Heart right ventricle (tissue), 16 donors: Measurements from ENCODE around the gene SAMD11. TPM values are rescaled to one million over a fixed set of nuclear protein-coding genes. Genes with fewer than 3 reads are reported as not detected.

Experiments used
- ATAC-seq, 8 donors: fragments of 200-7000 bp; cut with Tn5 transposase; one replicate each; pipeline ENCODE4 v1.9.1; 2020; ENCODE audit warnings: mild to moderate bottlenecking in 8 of 8, moderate library complexity in 8 of 8, moderate number of reproducible peaks in 1 of 8
- DNase-seq, 2 donors: peaks; one replicate each; pipeline ENCODE4 v3.0.0-alpha.2; 2020
- H3K27ac ChIP-seq, 10 donors: fragments of 200-600 bp; sonication (generic) in 2 of 10; one replicate each; pipeline versions ENCODE4 v1.5.0 to v1.8.0; 2020 to 2022; ENCODE audit warnings: mild to moderate bottlenecking in 3 of 10
- H3K27me3 ChIP-seq, 7 donors: fragments of 200-600 bp; one replicate each; pipeline ENCODE4 v1.8.0; 2021 to 2022; ENCODE audit warnings: mild to moderate bottlenecking in 2 of 7
- H3K36me3 ChIP-seq, 9 donors: fragments of 200-600 bp; sonication (generic) in 1 of 9; one replicate each; pipeline versions ENCODE4 v1.5.0 to v1.8.0; 2020 to 2022; ENCODE audit warnings: mild to moderate bottlenecking in 2 of 9
- H3K4me1 ChIP-seq, 9 donors: fragments of 200-600 bp; sonication (generic) in 1 of 9; one replicate each; pipeline versions ENCODE4 v1.5.0 to v1.8.0; 2020 to 2022; ENCODE audit warnings: mild to moderate bottlenecking in 4 of 9
- H3K4me3 ChIP-seq, 10 donors: fragments of 200-600 bp; sonication (generic) in 2 of 10; one replicate each; pipeline versions ENCODE4 v1.5.0 to v1.8.0; 2020 to 2022; ENCODE audit warnings: mild to moderate bottlenecking in 7 of 10, moderate library complexity in 2 of 10
- H3K9me3 ChIP-seq, 11 donors: fragments of 200-600 bp in 10 of 11; sonication (generic) in 2 of 11; one replicate each; pipeline versions ENCODE4 v1.5.0 to v1.8.0; 2013 to 2022; ENCODE audit warnings: mild to moderate bottlenecking in 2 of 11, control low read depth in 1 of 11, moderate library complexity in 1 of 11
- WGBS, 2 donors: extraction: QIAGEN DNeasy Blood & Tissue Kit; methylation state at CpG; one replicate each; pipeline ENCODE4 v1.1.7; 2013; ENCODE audit warnings: inconsistent platforms in 1 of 2; 5-methylcytosine and 5-hydroxymethylcytosine counted together
- intact Hi-C, 10 donors: fragments of 100-400 bp; cut with DNase I; formaldehyde crosslinking; loops; one replicate each; pipeline versions ENCODE4 v1.11.1 to v1.14.2; 2022
- polyA plus RNA-seq, 2 donors: library from polyadenylated mRNA; stranded (reverse); fragments of 200-250 nt; gene quantifications; one replicate each; pipeline ENCODE4 v1.2.3, GENCODE V29; 2013
- total RNA-seq, 10 donors: library from RNA; stranded (reverse); fragmentation: NEBNext Ultra II Directional in 3 of 10; extraction: Animal tissue kit (Norgen Biotek cat#: 25700) in 3 of 10; gene quantifications; one replicate each; pipeline versions ENCODE4 v1.2.1 to v1.2.4, GENCODE V29; 2021 to 2023
- TF ChIP-seq, protein P1 (sequence below), 9 donors: fragments of 200-600 bp; sonication (generic) in 2 of 9; IDR thresholded peaks; one replicate each; pipeline versions ENCODE4 v1.5.0 to v1.8.0; 2021 to 2022; ENCODE audit warnings: antibody characterized with exemption in 9 of 9, mild to moderate bottlenecking in 5 of 9, moderate library complexity in 1 of 9
- donor health status: Arrhythmogenic right ventricular cardiomyopathy.
- donor health status: ischemic (EF 13 %, LVEDD 7.1; RV severe dilation, severe dysfunction).
- donor health status: healthy with polysubstance abuse.
- donor health status: DM: no; HTN: yes; CAD: no.
- donor health status: DM: no; HTN: no; CAD: no.
- donor health status: ischemic (EF 25% LVEDD 6.9; RV normal size, moderate dysfunction).
- donor health status: ischemic (EF 25% LVEDD 5.7; RV mildly dilated, moderate dysfunction).
- donor health status: healthy.
- donor health status: DM: yes; HTN: yes; CAD: no.
- donor health status: Ischemic cardiomyopathy.
- donor health status: ischemic (EF 35%, LVEDD 5.7; RV mildly dilated, moderate dysfunction).
- donor health status: nonischemic (EF 11% LVEDD 7.7; RV severe dilation, severe dysfunction).
- donor health status: DM: yes; HTN: yes; CAD: no.
- donor health status: PGD.
- donor health status: ischemic (EF 29% LVEDD 5.4; RV normal size, mild dysfunction).
- donor health status: nonischemic (EF 23%, LVEDD 6.1; RV moderate dilation, normal function).

The SAMD11 gene
- total and polyA plus RNA-seq, 12 donors, result 0.87 to 2.4 (median 1.3) TPM

DNA sequence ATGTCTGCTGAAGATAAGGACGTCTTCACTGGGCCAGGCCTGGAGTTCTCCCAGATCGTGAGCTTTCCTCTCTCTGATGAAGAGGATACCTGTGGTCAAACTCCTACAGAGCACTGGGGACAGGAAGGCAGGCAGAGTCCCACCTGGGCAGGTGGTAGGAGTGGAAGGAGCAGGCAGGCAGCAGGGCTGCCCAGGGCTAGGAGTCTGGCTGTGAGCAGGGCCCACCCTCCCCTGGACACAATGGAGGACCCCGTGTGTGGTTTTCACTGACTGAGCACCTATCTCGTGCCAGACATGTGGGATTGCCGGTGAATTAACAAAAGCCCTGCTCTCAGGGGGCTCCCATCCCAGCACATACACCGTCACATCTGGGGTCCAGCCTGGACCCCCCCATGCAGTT, 4.9 kb upstream of the SAMD11 start:
- no peak for ATAC-seq

DNA sequence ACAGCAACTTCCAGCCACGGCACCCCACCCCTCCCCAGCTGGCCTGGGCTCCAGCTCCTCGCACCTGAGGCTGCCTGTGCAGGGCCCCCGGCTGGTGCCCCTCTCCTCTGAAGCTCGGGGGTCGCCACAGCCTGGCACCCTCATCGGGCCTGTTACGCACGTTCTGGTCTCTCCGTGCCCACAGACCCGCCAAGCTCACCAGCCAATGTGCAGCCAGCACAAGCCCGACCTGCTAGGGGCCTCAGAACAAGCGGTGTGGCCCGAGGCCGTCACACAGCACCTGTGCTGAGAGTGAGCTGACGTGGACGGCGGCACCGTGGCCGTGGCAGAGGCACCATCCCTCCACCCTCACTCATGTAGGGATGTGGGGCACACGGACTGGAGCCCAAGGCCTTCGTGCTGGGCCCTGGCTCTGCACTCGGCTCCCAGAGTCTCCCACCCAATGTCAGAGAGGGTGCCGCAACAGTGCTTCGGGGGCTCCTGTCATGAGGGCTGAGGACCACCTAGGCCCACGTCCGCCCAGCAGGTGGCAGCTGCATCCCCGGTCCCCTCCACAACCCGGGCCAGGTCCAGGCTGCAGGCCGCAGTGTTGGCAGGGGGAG, 4.4 kb upstream of the SAMD11 start:
- intact Hi-C loops, result no loop called here
- peak in 1 of 8 donors; percentile 6 for ATAC-seq
- Histone ChIP-seq H3K4me1 (peaks cover 15 to 34% (median 22%) of the 10 kb centered on the region in 9 donors), H3K27ac (no peak overlapping the region), H3K4me3 (no peak overlapping the region), H3K9me3 (no peaks in the 10 kb centered on the region), H3K36me3 (peaks cover 0 to 1% (median 0%) of the 10 kb centered on the region in 9 donors), H3K27me3 (peaks cover 9 to 92% (median 83%) of the 10 kb centered on the region in 7 donors)
- TF ChIP-seq, protein P1, sequence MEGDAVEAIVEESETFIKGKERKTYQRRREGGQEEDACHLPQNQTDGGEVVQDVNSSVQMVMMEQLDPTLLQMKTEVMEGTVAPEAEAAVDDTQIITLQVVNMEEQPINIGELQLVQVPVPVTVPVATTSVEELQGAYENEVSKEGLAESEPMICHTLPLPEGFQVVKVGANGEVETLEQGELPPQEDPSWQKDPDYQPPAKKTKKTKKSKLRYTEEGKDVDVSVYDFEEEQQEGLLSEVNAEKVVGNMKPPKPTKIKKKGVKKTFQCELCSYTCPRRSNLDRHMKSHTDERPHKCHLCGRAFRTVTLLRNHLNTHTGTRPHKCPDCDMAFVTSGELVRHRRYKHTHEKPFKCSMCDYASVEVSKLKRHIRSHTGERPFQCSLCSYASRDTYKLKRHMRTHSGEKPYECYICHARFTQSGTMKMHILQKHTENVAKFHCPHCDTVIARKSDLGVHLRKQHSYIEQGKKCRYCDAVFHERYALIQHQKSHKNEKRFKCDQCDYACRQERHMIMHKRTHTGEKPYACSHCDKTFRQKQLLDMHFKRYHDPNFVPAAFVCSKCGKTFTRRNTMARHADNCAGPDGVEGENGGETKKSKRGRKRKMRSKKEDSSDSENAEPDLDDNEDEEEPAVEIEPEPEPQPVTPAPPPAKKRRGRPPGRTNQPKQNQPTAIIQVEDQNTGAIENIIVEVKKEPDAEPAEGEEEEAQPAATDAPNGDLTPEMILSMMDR (IDR thresholded peaks at IDR 0.05), result peak in 1 of 9 donors; percentile 7
- WGBS, 2 donors, result 75 to 81% methylated on average over 29 of the region's 29 CpGs
- no peak for DNase-seq

More for the DNA sequence above, 4.9 kb upstream of the SAMD11 start:
- intact Hi-C loops, result no loop called here
- 60 to 63% methylated on average over 6 of the region's 6 CpGs for WGBS, 2 donors
- peaks cover 0 to 7% (median 0%) of the 10 kb centered on the region in 9 donors for H3K36me3 ChIP-seq
- DNase-seq, result no peak
- no peak overlapping the region for H3K4me3 ChIP-seq
- no peaks in the 10 kb centered on the region for H3K9me3 ChIP-seq
- H3K4me1 ChIP-seq, result peaks cover 15 to 34% (median 22%) of the 10 kb centered on the region in 9 donors
- H3K27me3 ChIP-seq, result peaks cover 9 to 92% (median 88%) of the 10 kb centered on the region in 7 donors
- H3K27ac ChIP-seq, result no peak overlapping the region
- TF ChIP-seq, protein P1 (IDR thresholded peaks at IDR 0.05), result no peak

DNA sequence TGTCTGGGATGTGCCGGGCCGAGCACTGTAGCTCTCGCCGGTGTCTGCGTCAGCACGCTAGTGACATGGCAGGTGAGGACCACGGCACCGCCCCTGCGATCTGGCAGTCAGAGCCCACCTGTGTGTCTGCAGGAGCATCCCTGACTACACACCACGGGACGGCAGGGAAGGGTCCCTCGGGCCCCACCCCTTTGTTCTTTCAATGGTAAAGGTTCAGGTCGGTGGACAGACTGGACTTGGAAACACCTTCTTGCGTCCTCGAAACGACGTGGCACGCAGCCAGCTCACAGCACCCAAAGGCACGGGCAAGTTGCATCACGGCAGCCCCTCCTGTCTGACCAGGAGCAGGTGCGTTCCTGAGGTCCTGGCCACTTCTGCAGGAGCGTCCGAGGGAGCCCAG, 3.7 kb upstream of the SAMD11 start:
- H3K4me1 ChIP-seq, result peaks cover 15 to 39% (median 28%) of the 10 kb centered on the region in 9 donors
- no peaks in the 10 kb centered on the region for H3K9me3 ChIP-seq
- H3K4me3 ChIP-seq, result no peak overlapping the region
- H3K36me3 ChIP-seq, result no peaks in the 10 kb centered on the region
- TF ChIP-seq, protein P1 (IDR thresholded peaks at IDR 0.05), result no peak
- no peak overlapping the region for H3K27ac ChIP-seq
- DNase-seq (no peak), ATAC-seq (no peak)
- 52 to 69% methylated on average over 23 of the region's 23 CpGs for WGBS, 2 donors
- intact Hi-C loops, result loop anchor here in 1 of 10 donors (2.0 kb wide), 1 partner anchor 21 kb away; no protein-coding TSS in a partner anchor
- peaks cover 12 to 97% (median 88%) of the 10 kb centered on the region in 7 donors for H3K27me3 ChIP-seq

DNA sequence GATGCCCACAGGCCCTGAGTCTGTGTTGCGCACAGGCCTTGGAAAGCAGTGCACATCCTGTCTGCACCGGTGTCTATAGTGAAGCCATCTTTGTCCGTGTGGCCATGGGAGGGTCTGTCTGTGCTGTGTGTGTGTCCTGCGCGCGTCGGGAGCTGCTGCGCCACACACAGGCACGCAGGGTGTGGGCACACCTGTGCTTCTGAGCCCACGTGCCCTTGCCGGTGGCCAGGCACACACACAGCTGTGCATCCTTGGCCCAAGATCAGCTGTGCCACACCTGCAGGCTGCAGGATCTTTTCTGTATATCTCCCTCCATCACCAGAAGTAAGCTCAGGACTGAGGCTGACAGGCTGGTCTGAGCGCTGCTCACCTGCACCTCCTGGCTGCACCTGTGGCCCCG, 3.2 kb upstream of the SAMD11 start:
- H3K36me3 ChIP-seq, result no peaks in the 10 kb centered on the region
- H3K4me1 ChIP-seq, result peaks cover 15 to 43% (median 30%) of the 10 kb centered on the region in 9 donors
- WGBS, 2 donors, result 18 to 34% methylated on average over 13 of the region's 13 CpGs
- no peak overlapping the region for H3K27ac ChIP-seq
- no peaks in the 10 kb centered on the region for H3K9me3 ChIP-seq
- peaks cover 12 to 100% (median 88%) of the 10 kb centered on the region in 7 donors for H3K27me3 ChIP-seq
- no peak for DNase-seq
- H3K4me3 ChIP-seq, result no peak overlapping the region
- TF ChIP-seq, protein P1 (IDR thresholded peaks at IDR 0.05), result no peak
- no peak for ATAC-seq
- intact Hi-C loops, result loop anchor here in 1 of 10 donors (2.0 kb wide), 1 partner anchor 20 kb away; no protein-coding TSS in a partner anchor
